IMR-90 (cell line): Measurements from ENCODE around the gene VPREB3. TPM values are rescaled to one million over a fixed set of nuclear protein-coding genes. Genes with fewer than 3 reads are reported as not detected.

Source experiments
- ATAC-seq: fragments of 200-7000 bp; cut with Tn5 transposase; 2 replicates; pipeline ENCODE4 v1.9.1; 2020; ENCODE audit warnings: low read depth, mild to moderate bottlenecking, moderate library complexity
- BruUV-seq: library from RNA; stranded (reverse); fragments of 400-500 nt; replicated peaks from 2 replicates; lab custom pipeline; 2021; lab: Mats Ljungman, UMichigan
- CTCF ChIA-PET: fragments of 300-600 bp; formaldehyde crosslinking; extraction: SDS; loops from one replicate; lab custom pipeline; 2021; ENCODE audit warnings: antibody characterized with exemption; lab: Yijun Ruan, JAX
- POLR2A ChIA-PET: fragments of 300-600 bp; sonication (Branson Sonifier 250); formaldehyde crosslinking; loops from one replicate; lab custom pipeline; 2022; ENCODE audit warnings: antibody characterized with exemption; ENCODE audit not compliant: unreplicated experiment; lab: Charles Lee
- DNase-seq: peaks from one replicate; pipeline ENCODE4 v3.0.0; 2013
- H2AFZ ChIP-seq: replicated peaks from 2 replicates; pipeline ENCODE3; 2013; ENCODE audit warnings: low read length, mild to moderate bottlenecking; ENCODE audit not compliant: poor library complexity
- H2AK5ac ChIP-seq: 2 replicates; pipeline ENCODE4 v1.6.1; 2013; ENCODE audit warnings: low read depth, low read length, inconsistent platforms
- H2AK9ac ChIP-seq: replicated peaks from 2 replicates; pipeline ENCODE3; 2013; ENCODE audit warnings: mild to moderate bottlenecking, low read depth, low read length, moderate library complexity; ENCODE audit not compliant: poor library complexity
- H2BK120ac ChIP-seq: 2 replicates; pipeline ENCODE4 v1.6.1; 2013; ENCODE audit warnings: low read depth, low read length, inconsistent platforms
- H2BK15ac ChIP-seq: 3 replicates; pipeline ENCODE4 v1.6.1; 2013; ENCODE audit warnings: low read depth, low read length, inconsistent platforms
- H2BK20ac ChIP-seq: 2 replicates; pipeline ENCODE4 v1.6.1; 2013; ENCODE audit warnings: low read depth, mild to moderate bottlenecking, inconsistent platforms, low read length, moderate library complexity
- H2BK5ac ChIP-seq: 2 replicates; pipeline ENCODE4 v1.6.1; 2013; ENCODE audit warnings: mild to moderate bottlenecking, low read depth, low read length, inconsistent platforms; ENCODE audit not compliant: poor library complexity, severe bottlenecking
- H3K14ac ChIP-seq: replicated peaks from 2 replicates; pipeline ENCODE4 v1.6.1; 2013; ENCODE audit warnings: low read depth, low read length, inconsistent platforms
- H3K18ac ChIP-seq: 2 replicates; pipeline ENCODE4 v1.6.1; 2013; ENCODE audit warnings: low read depth, low read length, control low read depth
- H3K23ac ChIP-seq: 2 replicates; pipeline ENCODE4 v1.6.1; 2013; ENCODE audit warnings: low read depth, low read length, inconsistent platforms
- H3K27ac ChIP-seq: 2 replicates; pipeline ENCODE4 v1.5.1; 2013; ENCODE audit warnings: mild to moderate bottlenecking, control low read depth, low read length; ENCODE audit not compliant: insufficient read depth
- H3K27me3 ChIP-seq: 2 replicates; pipeline ENCODE4 v1.6.1; 2013; ENCODE audit warnings: low read length; ENCODE audit not compliant: control insufficient read depth, insufficient read depth
- H3K36me3 ChIP-seq: 2 replicates; pipeline ENCODE4 v1.6.1; 2013; ENCODE audit warnings: low read length, mixed read lengths; ENCODE audit not compliant: control insufficient read depth, insufficient read depth
- H3K4ac ChIP-seq: 2 replicates; pipeline ENCODE4 v1.6.1; 2013; ENCODE audit warnings: low read depth, low read length, inconsistent platforms
- H3K4me1 ChIP-seq: 2 replicates; pipeline ENCODE4 v1.6.1; 2013; ENCODE audit warnings: low read length, mixed read lengths; ENCODE audit not compliant: control insufficient read depth, insufficient read depth
- H3K4me2 ChIP-seq: 2 replicates; pipeline ENCODE4 v1.6.1; 2013; ENCODE audit warnings: low read depth, mild to moderate bottlenecking, control low read depth, low read length, moderate library complexity
- H3K4me3 ChIP-seq: 2 replicates; pipeline ENCODE4 v1.5.1; 2013; ENCODE audit warnings: low read depth, mild to moderate bottlenecking, control low read depth, low read length, moderate library complexity; ENCODE audit not compliant: insufficient read depth
- H3K56ac ChIP-seq: 2 replicates; pipeline ENCODE4 v1.6.1; 2013; ENCODE audit warnings: low read length, inconsistent platforms; ENCODE audit not compliant: insufficient read depth; ENCODE audit errors: extremely low read depth
- H3K79me1 ChIP-seq, 2 experiments: 2 replicates each; pipeline ENCODE4 v1.6.1; 2013; ENCODE audit warnings: low read length in 2 of 2, inconsistent platforms in 1 of 2, low read depth in 1 of 2
- H3K9ac ChIP-seq: 2 replicates; pipeline ENCODE4 v1.6.1; 2013; ENCODE audit warnings: low read depth, low read length, control low read depth
- H3K9me1 ChIP-seq: 2 replicates; pipeline ENCODE4 v1.6.1; 2013; ENCODE audit warnings: low read length, inconsistent platforms; ENCODE audit not compliant: insufficient read depth
- H3K9me3 ChIP-seq: 2 replicates; pipeline ENCODE4 v1.6.1; 2013; ENCODE audit warnings: low read length; ENCODE audit not compliant: control insufficient read depth, insufficient read depth
- H4K20me1 ChIP-seq: 2 replicates; pipeline ENCODE4 v1.6.1; 2013; ENCODE audit warnings: low read length, inconsistent platforms; ENCODE audit not compliant: insufficient read depth
- H4K5ac ChIP-seq: 2 replicates; pipeline ENCODE4 v1.6.1; 2013; ENCODE audit warnings: mild to moderate bottlenecking, low read depth, low read length, control low read depth
- H4K8ac ChIP-seq, 2 experiments: 2 replicates each; pipeline ENCODE4 v1.6.1; 2013; ENCODE audit warnings: low read depth in 2 of 2, low read length in 2 of 2, control low read depth in 1 of 2, inconsistent platforms in 1 of 2
- H4K91ac ChIP-seq: 2 replicates; pipeline ENCODE4 v1.6.1; 2013; ENCODE audit warnings: low read depth, low read length, inconsistent platforms; ENCODE audit not compliant: insufficient read depth
- CEBPB ChIP-seq: IDR thresholded peaks from 2 replicates; pipeline ENCODE4 v1.6.1; 2012; ENCODE audit warnings: low read depth, low read length, improper control_type of control experiment
- CHD1 ChIP-seq: IDR thresholded peaks from 2 replicates; pipeline ENCODE4 v1.6.1; 2012; ENCODE audit warnings: low read depth, low read length, improper control_type of control experiment
- ELK1 ChIP-seq: fragments of 150-350 bp; IDR thresholded peaks from 2 replicates; pipeline ENCODE4 v1.6.1; 2016; ENCODE audit warnings: low read depth, mild to moderate bottlenecking, low read length, moderate library complexity, borderline replicate concordance
- MAFK ChIP-seq: IDR thresholded peaks from 2 replicates; pipeline ENCODE4 v1.6.1; 2012; ENCODE audit warnings: low read depth, low read length, improper control_type of control experiment
- MAZ ChIP-seq: IDR thresholded peaks from 2 replicates; pipeline ENCODE4 v1.6.1; 2012; ENCODE audit warnings: low read depth, mild to moderate bottlenecking, low read length, improper control_type of control experiment, moderate library complexity, borderline replicate concordance
- NFE2L2 ChIP-seq: fragments of 150-350 bp; IDR thresholded peaks from 2 replicates; pipeline ENCODE4 v1.6.1; 2016; ENCODE audit warnings: low read depth, mild to moderate bottlenecking, low read length
- POLR2A ChIP-seq: IDR thresholded peaks from 2 replicates; pipeline ENCODE4 v1.6.1; 2012; ENCODE audit warnings: mild to moderate bottlenecking, low read depth, low read length
- RAD21 ChIP-seq: IDR thresholded peaks from 2 replicates; pipeline ENCODE4 v1.6.1; 2012; ENCODE audit warnings: low read length, improper control_type of control experiment
- RFX5 ChIP-seq: IDR thresholded peaks from 2 replicates; pipeline ENCODE4 v1.8.0; 2012; ENCODE audit warnings: low read depth, mild to moderate bottlenecking, low read length, moderate library complexity
- WGBS, 2 experiments: methylation state at CpG; one replicate each; pipeline versions ENCODE4 v1.1.5 to v1.1.7; 2013; ENCODE audit warnings: missing lambda C conversion rate in 2 of 2; ENCODE audit not compliant: insufficient read length in 1 of 2; ENCODE audit errors: extremely low coverage in 2 of 2; 5-methylcytosine and 5-hydroxymethylcytosine counted together
- dilution Hi-C: fragments of 300-500 bp; cut with HindIII; formaldehyde crosslinking; loops from one replicate; pipeline ENCODE4 v1.14.3; 2018; ENCODE audit warnings: low sequenced_read_pairs; ENCODE audit not compliant: unreplicated experiment
- in situ Hi-C: fragments of 300-500 bp; cut with MboI; formaldehyde crosslinking; loops from 3 replicates; pipeline ENCODE4 v1.14.3; 2019; ENCODE audit warnings: low sequenced_read_pairs, inconsistent platforms, mixed read lengths
- intact Hi-C: fragments of 100-400 bp; cut with micrococcal nuclease; formaldehyde crosslinking; loops from 2 replicates; pipeline ENCODE4 v1.10.0; 2022
- polyA plus RNA-seq, 3 experiments: library from polyadenylated mRNA; depleted of rRNA; stranded (reverse); fragments of >200 nt; gene quantifications; 2 replicates each; pipeline ENCODE4 v1.2.3, GENCODE V29; 2012; ENCODE audit warnings: low replicate concordance in 1 of 3
- total RNA-seq: library from RNA; depleted of rRNA; stranded (reverse); fragments of >200 nt; gene quantifications from 2 replicates; pipeline ENCODE4 v1.2.3, GENCODE V29; 2012

The VPREB3 gene
- total and polyA plus RNA-seq, 2 of the 4 experiments (the other 2 are of a cell fraction): not detected

- peak overlapping the region; percentile 77 for H2AK9ac ChIP-seq
- H4K5ac ChIP-seq: no peak overlapping the region
- ChIA-PET CTCF (interaction anchor here (1.0 to 1.5 kb wide), 2 partner anchors 11 to 68 kb away, joined by 3 to 4 read pairs; no protein-coding TSS in a partner anchor), POLR2A (no interaction called here)
- peaks cover under 1% of the 10 kb centered on the region; the same call in 1 of the 2 replicates for H4K20me1 ChIP-seq
- DNase-seq: no peak
- peaks cover 15% of the 10 kb centered on the region for H3K9me1 ChIP-seq
- H3K23ac ChIP-seq: no peak overlapping the region
- intact Hi-C loops: no loop called here
- no peak overlapping the region for H3K27ac ChIP-seq
- H2BK20ac ChIP-seq: no peak overlapping the region
- peaks cover 0 to 6% of the 10 kb centered on the region in 2 experiments; a peak in 1 of 4 replicates for H3K79me1 ChIP-seq
- H4K8ac ChIP-seq: no peak overlapping the region
- peak overlapping the region; percentile 37 for H2AFZ ChIP-seq
- no TSS peak for BruUV-seq
- in situ Hi-C loops: no loop called here
- H2AK5ac ChIP-seq: no peak overlapping the region
- 0 out of 2 replicates have a peak overlapping the region, but pooled peaks have one; percentile 29 for H3K4ac ChIP-seq
- no peak overlapping the region for H2BK15ac ChIP-seq
- H3K14ac ChIP-seq: no peak overlapping the region
- H3K56ac ChIP-seq: no peak overlapping the region
- peak overlapping the region; percentile 38 for H2BK120ac ChIP-seq
- H3K4me2 ChIP-seq: no peak overlapping the region
- no peak overlapping the region for H2BK5ac ChIP-seq
- H3K9me3 ChIP-seq: no peaks in the 10 kb centered on the region
- no peak overlapping the region for H3K4me3 ChIP-seq
- dilution Hi-C loops: no loop called here
- TF ChIP-seq MAZ (no peak), RAD21 (no peak), CHD1 (no peak), POLR2A (no peak), CEBPB (no peak), MAFK (no peak), ELK1 (no peak), RFX5 (no peak), NFE2L2 (no peak)
- peaks cover 22% of the 10 kb centered on the region for H3K4me1 ChIP-seq
- H3K27me3 ChIP-seq: no peaks in the 10 kb centered on the region
- ATAC-seq: no peak
- 100% methylated on average over 2 of the region's 16 CpGs; no CpG with 5 or more reads in 1 of the 2 experiments for WGBS, 2 experiments
- H4K91ac ChIP-seq: no peak overlapping the region
- H3K36me3 ChIP-seq: no peaks in the 10 kb centered on the region
- H3K9ac ChIP-seq: no peak overlapping the region
- H3K18ac ChIP-seq: no peak overlapping the region
Measured at GRCh38 chr22:23782252-23782651, 28.0 kb upstream of the VPREB3 start.
